HuH-7 (cell line): ENCODE results near the gene NUPR2.
"Not testable (repeated sequence)": the region's sequence is repeated elsewhere in the genome, so short reads cannot be mapped to it uniquely, and the experiment has no call there.

Experiments
- DNase-seq: peaks from one replicate; pipeline ENCODE4 v3.0.0; 2011; ENCODE audit warnings: low spot score

NUPR2 gene

DNA sequence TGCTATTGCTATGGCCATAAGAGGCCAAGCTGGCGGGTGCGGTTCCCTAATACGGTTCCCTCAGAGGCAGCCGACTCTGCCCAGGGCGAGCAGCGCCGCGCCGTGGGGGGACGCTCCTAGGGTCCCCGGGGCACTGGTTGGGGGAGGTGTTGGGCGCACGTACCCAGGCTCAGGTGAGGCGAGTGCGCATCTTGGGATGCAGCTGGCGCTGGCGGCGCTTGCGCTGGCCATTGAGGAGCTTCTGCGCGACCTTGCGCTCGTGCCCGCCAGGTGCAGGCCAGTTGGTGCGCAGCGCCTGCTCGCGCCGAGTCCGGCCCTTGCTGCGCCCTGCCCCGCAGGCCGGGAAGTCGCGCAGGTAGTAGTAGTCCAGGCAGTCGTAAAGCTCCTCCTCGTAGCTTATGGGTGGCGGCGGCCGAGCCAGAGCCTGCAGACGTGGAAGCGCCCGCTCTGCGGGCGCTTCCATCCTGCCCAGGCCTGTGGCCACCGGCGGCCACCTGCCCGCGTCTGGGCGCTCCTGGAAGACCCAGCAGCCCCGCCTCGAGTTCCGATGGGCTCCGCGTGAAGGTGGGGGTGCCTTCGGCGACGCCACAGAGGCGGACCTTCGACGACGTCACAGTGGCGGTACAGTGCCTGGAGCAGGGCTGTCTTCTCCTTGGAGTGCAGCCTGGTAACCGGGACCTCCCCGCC lies at the start of gene NUPR2:
NUPR2 (minus strand) TSS at position 566 of the 687 bp plus-strand sequence; CDS start at position 463, 103 bp downstream.
- DNase-seq, result no peak

DNA sequence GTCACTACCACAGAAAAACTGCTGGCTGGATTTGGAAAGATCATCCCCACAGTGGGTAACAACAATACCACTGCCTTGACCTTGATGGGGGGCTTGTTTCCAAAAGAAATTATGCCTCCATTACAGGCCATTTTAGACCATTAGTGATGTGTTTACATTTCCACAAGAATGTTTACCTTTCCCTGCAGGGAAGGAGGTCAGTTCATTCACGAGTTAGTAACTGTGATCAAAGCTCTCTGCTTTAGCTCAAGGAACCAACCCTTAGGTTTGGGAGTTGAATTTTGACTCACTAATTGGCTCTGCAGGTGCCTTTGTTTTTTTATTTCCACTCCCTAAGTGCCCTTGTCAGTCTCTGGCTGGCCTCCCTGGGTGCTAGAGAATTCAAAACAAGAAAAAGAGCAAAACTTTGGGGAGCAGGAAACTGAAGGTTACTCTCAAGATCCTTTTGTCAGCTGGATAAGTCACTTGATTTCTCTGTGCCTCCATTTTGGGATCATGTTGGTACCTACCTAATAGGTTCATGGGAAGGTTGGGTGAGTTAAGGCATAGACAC lies 41.1 kb upstream of the NUPR2 start:
- no peak for DNase-seq

DNA sequence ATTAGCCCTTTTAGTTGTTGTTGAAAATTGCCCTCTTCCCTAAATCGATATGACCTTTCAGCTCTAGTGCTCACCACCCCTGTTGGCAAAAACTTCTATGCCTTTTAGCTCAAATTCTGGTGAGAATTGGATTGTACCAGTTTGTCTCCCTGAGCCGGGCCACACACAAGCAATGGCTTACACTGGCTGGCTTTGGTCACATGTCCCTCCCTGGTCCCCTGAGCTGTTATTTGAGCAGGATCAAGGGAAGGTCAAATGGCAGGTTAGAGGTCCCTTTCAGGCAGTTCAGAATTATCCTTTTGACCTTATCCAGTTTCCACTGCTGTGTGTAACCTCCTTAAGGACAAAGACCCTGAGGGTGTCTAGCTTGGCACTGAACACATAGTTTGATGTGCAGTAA lies 14.8 kb upstream of the NUPR2 start:
- DNase-seq, result not testable (repeated sequence)

DNA sequence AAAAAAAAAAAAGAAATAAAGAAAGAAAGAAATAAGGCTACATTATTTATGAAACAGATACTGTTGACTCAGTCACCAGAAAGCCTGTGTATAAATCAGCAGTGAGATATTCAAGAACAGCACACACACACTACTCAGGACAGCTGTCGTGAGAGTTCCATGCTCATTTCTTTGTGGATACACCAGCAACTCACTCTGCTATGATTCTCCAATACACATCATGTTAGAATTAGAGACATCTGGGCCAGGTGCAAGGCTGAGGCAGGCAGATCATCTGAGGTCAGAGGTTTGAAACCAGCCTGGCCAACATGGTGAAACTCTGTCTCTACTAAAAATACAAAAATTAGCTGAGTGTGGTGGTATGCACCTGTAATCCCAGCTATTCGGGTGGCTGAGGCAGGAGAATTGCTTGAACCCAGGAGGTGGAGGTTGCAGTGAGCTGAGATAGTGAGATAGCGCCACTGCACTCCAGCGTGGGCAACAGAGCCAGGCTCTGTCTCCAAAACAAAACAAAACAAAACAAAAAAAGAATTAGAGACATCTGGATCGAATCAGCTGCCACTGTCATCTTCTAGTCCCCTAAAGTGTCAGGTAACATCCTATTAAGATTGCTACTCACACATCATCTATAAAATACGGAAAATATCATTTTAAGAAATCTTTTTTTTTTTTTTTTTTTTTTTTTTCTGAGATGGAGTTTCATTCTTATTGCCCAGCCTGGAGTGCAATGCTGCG lies 11.2 kb upstream of the NUPR2 start:
- DNase-seq, result no peak

GRCh38 chr7:56125831-56126230 lies 9.6 kb upstream of the NUPR2 start:
- DNase-seq, result no peak

GRCh38 chr7:56124981-56125380 lies 8.8 kb upstream of the NUPR2 start:
- DNase-seq, result no peak

DNA sequence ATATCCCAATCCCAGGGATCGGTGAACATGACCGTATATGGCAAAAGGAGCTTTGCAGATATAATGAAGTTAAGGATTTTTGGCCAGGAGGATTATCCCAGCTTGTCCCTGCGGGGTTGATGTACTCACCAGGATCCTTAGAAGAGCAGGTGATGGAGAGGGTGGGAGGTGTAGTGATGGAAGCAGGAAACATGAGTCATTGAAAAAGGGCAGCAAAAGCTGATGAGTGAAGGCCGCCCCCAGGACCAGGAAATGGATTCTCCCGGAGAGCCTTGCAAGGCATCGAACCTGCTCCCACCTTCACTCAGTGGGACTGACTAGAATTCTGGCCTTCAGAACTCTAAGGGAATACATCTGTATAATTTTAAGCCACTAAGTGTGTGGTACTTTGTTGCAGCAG lies 5.2 kb upstream of the NUPR2 start:
- DNase-seq, result no peak

- not testable (repeated sequence) for DNase-seq
Measured at GRCh38 chr7:56112244-56112643, 4.0 kb downstream of the NUPR2 start.

GRCh38 chr7:56110611-56111010 lies 5.6 kb downstream of the NUPR2 start:
- DNase-seq, result no peak

DNA sequence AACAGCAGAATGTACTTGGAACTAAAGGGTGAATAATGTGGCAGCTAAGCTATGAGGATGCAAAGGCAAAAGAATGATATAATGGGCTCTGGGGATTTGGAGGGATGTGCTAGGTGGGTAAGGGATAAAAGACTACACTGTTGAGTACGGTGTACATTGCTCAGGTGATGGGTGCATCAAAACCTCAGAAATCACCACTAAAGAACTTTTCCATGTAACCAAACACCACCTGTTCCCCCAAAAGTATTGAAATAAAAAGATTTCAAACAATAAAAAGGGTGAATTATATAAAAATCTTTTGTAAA lies 8.3 kb downstream of the NUPR2 start:
- DNase-seq, result no peak

GRCh38 chr7:56106108-56107073 lies 9.8 kb downstream of the NUPR2 start, which contains the start of gene CHCHD2:
Gene CHCHD2, minus strand, starts transcription at chr7:56106476. Its CDS starts 63 bp downstream, at chr7:56106413.
- peak; percentile 98 for DNase-seq

- DNase-seq, result no peak
Measured at GRCh38 chr7:56105508-56105907, 10.7 kb downstream of the NUPR2 start.

- not testable (repeated sequence) for DNase-seq
Measured at GRCh38 chr7:56104138-56104537, 12.1 kb downstream of the NUPR2 start.

GRCh38 chr7:56099653-56100052 lies 16.6 kb downstream of the NUPR2 start:
- DNase-seq, result no peak

DNA sequence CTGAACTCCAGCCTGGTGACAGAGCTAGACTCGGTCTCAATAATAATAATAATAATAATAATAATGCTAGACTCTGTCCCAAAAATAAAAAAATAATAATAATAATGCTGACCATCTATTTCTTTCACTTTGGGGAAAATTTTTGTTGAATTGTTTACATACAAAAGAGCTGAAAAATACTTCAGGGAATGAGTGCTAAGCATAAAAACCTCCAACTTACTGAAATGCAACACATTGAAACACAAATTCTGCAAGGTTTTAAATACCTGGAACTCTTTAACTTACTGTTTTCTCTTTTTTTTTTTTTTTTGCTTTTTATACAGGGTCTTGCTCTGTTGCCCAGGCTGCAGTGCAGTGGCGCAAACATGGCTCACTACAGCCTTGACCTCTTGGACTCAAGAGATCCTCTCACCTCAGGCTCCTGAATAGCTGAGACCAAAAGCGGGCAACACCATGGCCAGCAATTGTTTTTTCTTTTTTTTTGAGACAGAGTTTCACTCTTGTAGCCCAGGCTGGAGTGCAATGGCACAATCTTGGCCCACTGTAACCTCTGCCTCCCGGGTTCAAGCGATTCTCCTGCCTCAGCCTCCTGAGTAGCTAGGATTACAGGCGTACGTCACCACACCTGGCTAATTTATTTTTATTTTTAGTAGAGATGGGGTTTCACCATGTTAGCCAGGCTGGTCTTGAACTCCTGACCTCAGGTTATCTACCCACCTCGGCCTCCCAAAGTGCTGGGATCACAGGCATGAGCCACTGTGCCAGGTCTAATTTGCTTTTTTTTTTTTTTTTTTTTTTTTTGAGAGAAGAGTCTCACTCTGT lies 17.8 kb downstream of the NUPR2 start:
- DNase-seq, result not testable (repeated sequence)

DNA sequence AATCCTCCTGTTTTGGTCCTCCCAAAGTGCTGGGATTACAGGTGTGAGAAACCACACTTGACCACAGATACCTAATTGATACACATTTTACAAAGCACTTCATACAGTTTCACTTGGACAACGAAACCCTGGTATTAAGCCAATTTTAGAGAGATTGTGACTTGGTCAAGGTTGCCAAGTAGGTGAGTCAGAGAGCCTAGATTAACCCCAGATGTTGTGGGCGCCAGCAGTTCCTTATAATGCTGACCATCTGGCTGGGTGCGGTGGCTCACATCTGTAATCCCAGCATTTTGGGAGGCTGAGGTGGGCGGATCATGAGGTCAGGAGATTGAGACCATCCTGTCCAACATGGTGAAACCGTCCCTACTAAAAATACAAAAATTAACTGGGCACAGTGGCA lies 18.5 kb downstream of the NUPR2 start:
- DNase-seq, result no peak

DNA sequence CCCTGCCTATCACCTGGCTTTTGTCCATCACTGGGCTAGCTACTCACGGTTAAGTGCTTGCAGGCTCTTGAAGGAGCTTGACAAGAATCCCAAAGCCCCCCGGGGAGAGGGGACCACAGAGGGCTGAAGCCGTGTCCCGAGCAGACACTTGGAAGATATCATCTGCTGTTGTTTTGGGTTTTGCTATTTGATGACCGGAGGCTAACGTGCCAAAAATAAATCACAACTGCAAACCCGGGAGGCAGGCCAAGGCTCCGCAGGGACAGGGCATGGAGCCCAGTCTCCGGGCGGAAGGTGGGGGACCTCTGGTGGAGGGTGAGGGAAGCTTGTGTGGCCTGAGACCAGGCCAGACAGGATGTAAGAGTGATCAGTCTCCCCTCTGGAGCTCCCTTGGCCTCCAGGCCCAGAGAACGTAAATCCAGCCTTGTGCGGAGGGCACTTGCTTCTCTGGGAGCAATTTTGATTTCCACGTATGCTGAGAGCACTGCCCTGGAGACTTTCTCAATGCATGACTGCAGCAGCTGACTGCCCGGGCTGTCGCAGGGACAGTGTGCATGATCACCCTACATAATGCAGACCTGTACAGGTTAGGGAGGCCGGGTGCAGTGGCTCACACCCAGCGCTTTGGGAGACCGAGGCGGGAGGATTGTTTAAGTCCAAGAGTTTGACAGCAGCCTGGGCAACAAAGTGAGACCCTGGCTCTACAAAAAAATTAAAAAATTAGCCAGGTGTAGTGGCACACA lies 23.3 kb downstream of the NUPR2 start, which contains the start of gene PHKG1:
PHKG1 (minus strand) TSS at position 164 of the 743 bp plus-strand sequence. CDS start 4,011 bp downstream, outside the sequence.
- DNase-seq, result peak; percentile 74

GRCh38 chr7:56092388-56092787 lies 23.8 kb downstream of the NUPR2 start:
- not testable (repeated sequence) for DNase-seq

DNA sequence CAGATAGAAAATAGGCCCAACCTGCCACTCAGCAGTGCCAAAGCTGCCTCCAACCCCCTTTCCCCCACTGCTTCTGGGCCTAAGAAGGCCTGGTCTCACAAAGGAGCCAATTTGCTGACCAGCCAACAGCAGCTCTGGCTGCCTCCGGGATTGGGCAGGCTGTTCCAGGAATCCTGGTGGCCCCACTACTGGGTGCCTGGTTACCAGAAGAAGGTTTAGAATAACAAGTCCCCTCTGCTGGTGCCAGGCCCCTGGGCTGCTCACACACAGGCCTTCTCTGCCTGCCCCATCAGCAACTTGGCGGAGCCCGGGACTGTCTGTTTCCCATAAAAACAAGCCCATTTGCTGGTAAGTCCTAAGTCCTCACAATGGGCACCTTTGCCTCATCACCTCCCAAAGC lies 24.6 kb downstream of the NUPR2 start:
- DNase-seq, result no peak

GRCh38 chr7:56087445-56087844 lies 28.8 kb downstream of the NUPR2 start:
- DNase-seq, result no peak
